Measurements from ENCODE around the gene CHST4. TPM values are rescaled to one million over a fixed set of nuclear protein-coding genes. Genes with fewer than 3 reads are reported as not detected.
A peak's percentile ranks its signal among the peaks of the same experiment; 100 is the strongest.

CHST4 gene
- total RNA-seq, 4 donors from 2014 or later, result 0.15 to 4.3 TPM; not detected in 2

- H3K4me1 ChIP-seq, result no peaks in the 10 kb centered on the region
- no peaks in the 10 kb centered on the region for H3K36me3 ChIP-seq
- H3K9me3 ChIP-seq, result no peaks in the 10 kb centered on the region
- no peak for ATAC-seq
- H3K27ac ChIP-seq, result no peak overlapping the region
- no peaks in the 10 kb centered on the region for H3K27me3 ChIP-seq
- 58 to 60% methylated on average over 2 to 3 of the region's 3 CpGs for WGBS, 2 donors (ENCODE audit: low coverage in 1 of 2)
- no peak overlapping the region for H3K4me3 ChIP-seq
- no peak for TF ChIP-seq EP300 (IDR thresholded peaks at IDR 0.05)
- no peak for TF ChIP-seq POLR2A (IDR thresholded peaks at IDR 0.05)
- TF ChIP-seq CTCF (IDR thresholded peaks at IDR 0.05), result no peak
- TF ChIP-seq POLR2AphosphoS5 (IDR thresholded peaks at IDR 0.05), result no peak
Measured at GRCh38 chr16:71493213-71493612, 33.0 kb upstream of the CHST4 start.

- TF ChIP-seq POLR2AphosphoS5 (IDR thresholded peaks at IDR 0.05) (no peak), EP300 (IDR thresholded peaks at IDR 0.05) (no peak), CTCF (IDR thresholded peaks at IDR 0.05) (no peak), POLR2A (IDR thresholded peaks at IDR 0.05) (no peak)
- no peak overlapping the region for H3K4me3 ChIP-seq
- no peak for ATAC-seq
- H3K27me3 ChIP-seq, result no peaks in the 10 kb centered on the region
- WGBS, 2 donors (ENCODE audit: low coverage in 1 of 2), result 80% methylated on average over 2 of the region's 3 CpGs; no CpG with 5 or more reads in 1 of the 2 donors
- no peak overlapping the region for H3K27ac ChIP-seq
- H3K4me1 ChIP-seq, result no peaks in the 10 kb centered on the region
- H3K36me3 ChIP-seq, result no peaks in the 10 kb centered on the region
- H3K9me3 ChIP-seq, result no peaks in the 10 kb centered on the region
Measured at GRCh38 chr16:71498031-71498430, 28.2 kb upstream of the CHST4 start.

- WGBS, 2 donors (ENCODE audit: low coverage in 1 of 2), result 0% methylated on average over 1 to 3 of the region's 3 CpGs
- H3K4me3 ChIP-seq, result no peak overlapping the region
- H3K4me1 ChIP-seq, result no peaks in the 10 kb centered on the region
- peak; percentile 41 for ATAC-seq
- H3K36me3 ChIP-seq, result no peaks in the 10 kb centered on the region
- H3K9me3 ChIP-seq, result no peaks in the 10 kb centered on the region
- TF ChIP-seq CTCF (IDR thresholded peaks at IDR 0.05) (peak; percentile 44 to 74 (median 68)), EP300 (IDR thresholded peaks at IDR 0.05) (no peak)
- no peak overlapping the region for H3K27ac ChIP-seq
- H3K27me3 ChIP-seq, result peaks cover 3% of the 10 kb centered on the region
Measured at GRCh38 chr16:71499775-71500364, 26.4 kb upstream of the CHST4 start.

- WGBS, 2 donors (ENCODE audit: low coverage in 1 of 2), result 75 to 100% methylated on average over 1 to 2 of the region's 2 CpGs
Measured at GRCh38 chr16:71500964-71501363, 25.3 kb upstream of the CHST4 start.

More at GRCh38 chr16:71500964-71501363, 25.3 kb upstream of the CHST4 start:
- ATAC-seq, result no peak
- H3K4me1 ChIP-seq, result no peaks in the 10 kb centered on the region
- H3K4me3 ChIP-seq, result no peak overlapping the region
- no peaks in the 10 kb centered on the region for H3K36me3 ChIP-seq
- no peak overlapping the region for H3K27ac ChIP-seq
- no peak for TF ChIP-seq POLR2A (IDR thresholded peaks at IDR 0.05)
- no peak for TF ChIP-seq POLR2AphosphoS5 (IDR thresholded peaks at IDR 0.05)
- no peak for TF ChIP-seq EP300 (IDR thresholded peaks at IDR 0.05)
- no peak for TF ChIP-seq CTCF (IDR thresholded peaks at IDR 0.05)
- H3K9me3 ChIP-seq, result no peaks in the 10 kb centered on the region
- peaks cover 3% of the 10 kb centered on the region for H3K27me3 ChIP-seq

Measured in gastroesophageal sphincter (tissue), 4 donors.